Measurements from ENCODE around the gene PSMA5.

Gene PSMA5

GRCh38 chr1:109369167-109369746 is 57.0 kb downstream of the PSMA5 start:
- no peak for DNase-seq (ENCODE audit: low read depth, low spot score)

- DNase-seq (ENCODE audit: low read depth, low spot score): no peak
These were observed 57.8 kb downstream of the PSMA5 start for GRCh38 chr1:109368464-109368863.

- no peak for DNase-seq (ENCODE audit: low read depth, low spot score)
These were observed 58.6 kb downstream of the PSMA5 start for GRCh38 chr1:109367626-109368025.

DNA sequence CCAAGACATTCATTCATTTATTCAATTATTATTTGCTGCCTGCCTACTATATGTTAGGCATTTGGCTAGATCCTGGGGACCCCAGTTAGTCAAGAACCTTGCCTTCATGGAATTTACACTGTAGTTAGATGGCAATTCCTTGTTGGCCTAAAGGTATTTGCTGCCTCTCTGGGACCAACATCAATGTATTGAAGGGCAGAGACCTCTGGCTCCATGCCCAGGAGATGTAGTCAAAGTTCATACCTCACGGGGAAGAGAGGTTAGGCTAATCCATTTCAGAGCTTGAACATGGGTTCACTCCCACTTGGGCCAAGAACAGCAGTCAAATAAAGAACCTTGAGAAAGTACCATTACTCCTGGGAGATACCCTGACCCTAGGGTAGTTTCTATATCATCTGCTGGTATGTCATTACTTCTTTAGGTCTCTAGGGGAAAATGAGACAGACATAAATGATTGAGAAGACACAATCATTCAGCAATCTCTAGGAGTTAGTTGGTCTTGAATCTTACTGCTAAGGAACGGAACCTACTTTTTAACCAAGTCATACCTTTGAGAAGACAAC is 60.5 kb downstream of the PSMA5 start:
- DNase-seq (ENCODE audit: low read depth, low spot score): no peak

DNA sequence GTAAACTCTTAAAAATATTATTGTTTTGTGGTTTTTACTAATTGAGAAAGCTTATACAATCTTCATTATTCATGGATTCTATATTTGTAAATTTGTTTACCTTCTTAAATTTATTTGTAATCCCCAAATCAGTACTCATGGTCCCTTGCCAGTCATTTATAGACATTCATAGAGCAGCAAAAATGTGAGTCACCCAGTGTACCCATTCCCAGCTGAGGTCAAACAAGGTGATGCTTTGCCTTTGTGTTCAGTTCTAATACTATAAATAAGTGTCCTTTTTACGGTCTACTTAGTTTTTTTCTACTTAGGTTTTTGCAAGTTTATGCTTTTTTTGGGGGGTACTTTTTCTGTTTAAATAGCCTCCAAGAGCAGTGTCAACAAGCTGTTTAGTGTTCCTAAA is 64.6 kb downstream of the PSMA5 start:
- no peak for DNase-seq (ENCODE audit: low read depth, low spot score)

DNA sequence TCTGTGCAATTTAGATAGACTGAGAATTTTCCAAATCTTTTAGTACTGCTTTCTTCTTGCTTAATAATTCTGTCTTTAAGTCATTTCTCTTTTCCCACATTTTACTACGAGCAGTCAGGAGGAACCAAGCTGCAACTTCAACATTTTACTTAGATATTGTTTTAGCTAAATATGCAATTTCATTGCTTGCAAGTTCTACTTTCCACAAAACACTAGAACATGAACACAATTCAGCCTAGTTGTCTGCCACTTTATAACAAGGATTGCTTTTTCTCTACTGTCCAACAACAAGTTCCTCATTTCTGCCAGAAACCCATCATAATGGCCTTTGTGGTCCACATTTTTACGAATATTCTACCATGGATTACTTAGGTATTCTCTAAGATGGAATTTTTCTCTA is 65.2 kb downstream of the PSMA5 start:
- DNase-seq (ENCODE audit: low read depth, low spot score): no peak

GRCh38 chr1:109357616-109358015 is 68.6 kb downstream of the PSMA5 start:
- DNase-seq (ENCODE audit: low read depth, low spot score): no peak

- DNase-seq (ENCODE audit: low read depth, low spot score): no peak
These were observed 69.3 kb downstream of the PSMA5 start for GRCh38 chr1:109356915-109357314.

DNA sequence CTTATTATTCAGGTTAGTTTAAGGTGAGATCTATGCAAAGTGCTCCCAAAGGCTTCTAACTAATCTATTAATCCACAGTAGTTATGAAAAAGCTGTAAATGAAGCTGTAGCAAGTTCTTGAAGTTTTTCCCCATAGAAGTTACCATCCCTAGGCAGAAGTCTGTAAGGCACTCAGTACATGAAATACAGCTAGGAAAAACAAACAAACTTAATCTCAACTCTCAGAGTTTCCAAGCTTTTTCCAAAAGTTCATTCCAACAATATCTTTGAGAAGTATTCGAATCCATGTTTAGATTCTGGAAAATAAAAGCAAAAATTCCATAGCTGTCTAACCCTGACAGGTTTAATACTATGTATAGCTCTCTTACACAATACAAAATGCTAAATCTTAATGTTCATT is 69.7 kb downstream of the PSMA5 start:
- no peak for DNase-seq (ENCODE audit: low read depth, low spot score)

DNA sequence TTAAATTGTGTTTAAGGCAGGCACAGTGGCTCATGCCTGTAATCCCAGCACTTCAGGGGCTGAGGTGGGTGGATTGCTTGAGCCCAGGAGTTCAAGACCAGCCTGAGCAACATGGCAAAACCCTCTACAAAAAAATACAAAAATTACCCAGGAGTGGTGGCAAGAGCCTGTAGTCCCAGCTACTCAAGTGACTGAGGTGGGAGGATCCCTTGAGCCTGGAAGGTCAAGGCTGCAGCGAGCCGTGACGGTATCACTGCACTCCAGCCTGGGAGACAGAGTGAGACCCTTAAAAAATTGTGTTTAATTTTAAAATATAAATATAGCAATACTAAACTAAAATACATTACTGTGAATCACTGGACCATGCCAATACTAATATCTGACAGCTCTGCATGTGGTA is 71.3 kb downstream of the PSMA5 start:
- no peak for DNase-seq (ENCODE audit: low read depth, low spot score)

DNA sequence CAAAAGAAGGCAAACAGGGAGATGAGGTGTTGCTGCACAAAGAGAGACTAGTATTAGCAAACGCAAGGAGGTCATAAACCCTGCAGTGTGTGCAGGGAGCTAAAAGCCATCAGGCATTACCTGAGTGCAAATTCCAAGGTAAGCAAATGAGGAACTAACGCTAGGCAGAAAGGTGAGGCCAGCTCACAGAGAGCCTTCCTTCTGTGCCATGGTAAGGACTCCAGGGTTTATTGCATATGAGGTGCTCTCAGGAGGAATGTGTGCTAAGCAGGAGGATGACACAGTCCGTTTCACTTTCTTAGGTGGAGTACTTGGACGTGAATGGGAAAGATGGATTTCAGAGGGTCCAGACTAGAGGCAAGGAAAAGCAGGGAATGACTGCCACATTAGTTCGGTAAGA is 74.8 kb downstream of the PSMA5 start:
- no peak for DNase-seq (ENCODE audit: low read depth, low spot score)

DNA sequence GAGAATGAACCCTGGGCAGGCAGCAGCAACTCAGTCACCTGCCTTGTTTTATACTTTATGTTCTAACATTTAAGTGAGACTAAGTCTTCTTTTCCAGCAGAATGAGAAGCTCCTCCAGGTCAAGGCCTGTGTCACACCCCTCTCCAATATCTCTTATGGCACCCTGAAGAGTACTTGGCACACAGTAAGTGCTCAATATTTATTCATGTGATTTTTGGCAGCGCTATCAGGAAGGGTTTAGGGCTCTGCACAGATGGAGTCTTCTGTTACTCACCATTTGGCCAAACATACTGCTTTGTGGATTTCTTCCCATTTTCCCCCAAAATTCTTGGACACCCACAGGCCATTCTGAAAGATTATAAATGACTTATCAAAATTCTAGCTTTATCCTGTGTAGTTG is 75.6 kb downstream of the PSMA5 start:
- no peak for DNase-seq (ENCODE audit: low read depth, low spot score)

DNA sequence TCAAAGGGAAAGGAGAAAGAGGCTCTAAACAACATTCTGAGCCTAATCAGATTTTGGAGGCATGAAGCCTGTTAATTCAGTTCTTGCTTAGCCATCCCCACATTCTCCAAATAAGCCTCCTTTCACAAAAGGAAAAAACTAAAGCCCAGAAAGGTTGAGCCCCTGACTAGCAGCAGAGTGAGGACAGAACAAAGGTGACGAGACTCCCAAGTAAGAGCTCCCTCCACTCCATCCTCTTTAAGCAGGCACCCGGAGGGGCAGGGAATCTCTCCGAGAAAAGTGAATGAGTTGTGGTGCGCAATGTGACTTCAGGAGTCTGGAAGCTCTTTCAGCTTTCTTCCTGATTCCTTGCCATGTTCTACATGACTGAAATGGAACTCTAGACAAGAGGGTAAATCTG is 76.1 kb downstream of the PSMA5 start:
- DNase-seq (ENCODE audit: low read depth, low spot score): no peak

Data from iPS DF 19.7 (cell line).